Retinal pigment epithelial cell (primary cell): ENCODE results near the gene CARD19.

Experiments
- DNase-seq: peaks from one replicate; pipeline ENCODE4 v3.0.0-alpha.2; 2010; ENCODE audit warnings: low read depth
- H3K4me3 ChIP-seq: 2 replicates; pipeline ENCODE4 v1.5.1; 2011; ENCODE audit warnings: mild to moderate bottlenecking, low read length, control low read depth, moderate library complexity
- CTCF ChIP-seq: conservative IDR thresholded peaks from 2 replicates; pipeline ENCODE4 v1.5.1; 2011; ENCODE audit warnings: low read depth, low read length, control low read depth, inconsistent platforms

The CARD19 gene

GRCh38 chr9:93123561-93124283 lies 27.7 kb downstream of the CARD19 start:
- DNase-seq: no peak
- no peak overlapping the region for H3K4me3 ChIP-seq
- no peak for TF ChIP-seq CTCF

- no peak for TF ChIP-seq CTCF
- H3K4me3 ChIP-seq: no peak overlapping the region
- no peak for DNase-seq
Observed at GRCh38 chr9:93124793-93125192, 28.8 kb downstream of the CARD19 start.

- TF ChIP-seq CTCF: no peak
- no peak for DNase-seq
Observed at GRCh38 chr9:93125331-93125894, 29.4 kb downstream of the CARD19 start.

GRCh38 chr9:93126151-93126781 lies 30.2 kb downstream of the CARD19 start:
- no peak overlapping the region for H3K4me3 ChIP-seq
- TF ChIP-seq CTCF: no peak
- no peak for DNase-seq

More at GRCh38 chr9:93125331-93125894, 29.4 kb downstream of the CARD19 start:
- H3K4me3 ChIP-seq: no peak overlapping the region

GRCh38 chr9:93126825-93127368 lies 30.9 kb downstream of the CARD19 start:
- H3K4me3 ChIP-seq: no peak overlapping the region
- DNase-seq: peak; percentile 51
- TF ChIP-seq CTCF: no peak

- peak; percentile 46 for DNase-seq
- no peak overlapping the region for H3K4me3 ChIP-seq
- no peak for TF ChIP-seq CTCF
Observed at GRCh38 chr9:93127395-93127911, 31.4 kb downstream of the CARD19 start.
